Measurements from ENCODE around the gene HEATR9. TPM values are rescaled to one million over a fixed set of nuclear protein-coding genes. Genes with fewer than 3 reads are reported as not detected.
A peak's percentile ranks its signal among the peaks of the same experiment; 100 is the strongest.

The HEATR9 gene
- polyA plus RNA-seq, 1 of the 3 experiments (the other 2 are of a cell fraction), result not detected

- no peak overlapping the region for H2AFZ ChIP-seq (ENCODE audit: low read depth)
- H3K4me2 ChIP-seq, result no peak overlapping the region
- no peak for DNase-seq
- H3K9me2 ChIP-seq, result no peaks in the 10 kb centered on the region
- TF ChIP-seq JUND (IDR thresholded peaks at IDR 0.05) (no peak), NFIC (IDR thresholded peaks at IDR 0.05; ENCODE audit: borderline replicate concordance) (no peak), CHD2 (IDR thresholded peaks at IDR 0.05; ENCODE audit: low read length, partially characterized antibody) (no peak), RAD21 (IDR thresholded peaks at IDR 0.05; ENCODE audit: low read length) (no peak), ZBTB33 (IDR thresholded peaks at IDR 0.05; ENCODE audit: borderline replicate concordance, low read depth) (no peak), TAF1 (IDR thresholded peaks at IDR 0.05; ENCODE audit: borderline replicate concordance, low read depth, low read length) (no peak), CTCF (IDR thresholded peaks at IDR 0.05) (no peak), REST (IDR thresholded peaks at IDR 0.05; ENCODE audit: low read depth, low read length) (no peak), POLR2AphosphoS5 (IDR thresholded peaks at IDR 0.05; ENCODE audit: low read depth, low read length) (no peak), MXI1 (IDR thresholded peaks at IDR 0.05; ENCODE audit: low read depth, low read length) (no peak), SMC3 (IDR thresholded peaks at IDR 0.05; ENCODE audit: low read depth, low read length) (no peak), TCF12 (IDR thresholded peaks at IDR 0.05) (no peak), MAX (IDR thresholded peaks at IDR 0.05; ENCODE audit: low read depth) (no peak), PBX3 (IDR thresholded peaks at IDR 0.05) (no peak)
- peaks cover 0 to 5% of the 10 kb centered on the region in 2 experiments for H3K36me3 ChIP-seq (replicated peaks in 1 of 2; ENCODE audit: control insufficient read depth in 1 of 2, insufficient read depth in 2 of 2, low read length in 1 of 2)
- H3K4me3 ChIP-seq (ENCODE audit: low read depth in 2 of 2, low read length in 1 of 2), result no peak overlapping the region
- H3F3A ChIP-seq (replicated peaks; ENCODE audit: insufficient read depth), result no peaks in the 10 kb centered on the region
- ChIA-PET POLR2A (interaction anchor here (0.5 to 4.2 kb wide), 6 partner anchors 23 to 229 kb away, joined by 3 to 65 read pairs (median 9); partner anchors contain the start of genes AP2B1 and PEX12), CTCF (interaction anchor here (0.7 to 13.5 kb wide), 10 partner anchors 12 to 395 kb away, joined by 3 to 809 read pairs (median 6); partner anchors contain the start of genes C17orf50 and MMP28)
- peaks cover 33% of the 10 kb centered on the region for H3K79me2 ChIP-seq (ENCODE audit: insufficient read depth)
- H3K9me3 ChIP-seq, result no peaks in the 10 kb centered on the region
- H4K20me1 ChIP-seq (ENCODE audit: insufficient read depth), result peaks cover 27% of the 10 kb centered on the region
- H3K27ac ChIP-seq (ENCODE audit: low read depth in 2 of 2, low read length in 1 of 2), result peak overlapping the region in 1 of 2 experiments; percentile 7; a peak in 1 of 4 replicates
- H3K9ac ChIP-seq, result no peak overlapping the region
- 83% methylated on average over 7 of the region's 7 CpGs for WGBS (ENCODE audit: low lambda C conversion rate)
- H3K27me3 ChIP-seq (ENCODE audit: insufficient read depth), result no peaks in the 10 kb centered on the region
- peaks cover 0 to 17% of the 10 kb centered on the region in 2 experiments; a peak in 3 of 4 replicates for H3K4me1 ChIP-seq (ENCODE audit: control insufficient read depth in 1 of 2, insufficient read depth in 2 of 2, low read depth in 1 of 2, low read length in 1 of 2)
Observed at GRCh38 chr17:35807371-35808144, 61.1 kb downstream of the HEATR9 start.
